K562 (cell line): ENCODE measurements around the gene RNF217. TPM values are rescaled to one million over a fixed set of nuclear protein-coding genes. Genes with fewer than 3 reads are reported as not detected.

ENCODE experiments used
- IFI16 ChIP-seq: fragments of 250-450 bp; sonication (Bioruptor Pico); IDR thresholded peaks from 2 replicates; pipeline ENCODE4 v2.1.2; 2022; ENCODE audit warnings: mild to moderate bottlenecking, inconsistent platforms
- KDM5B ChIP-seq: fragments of 200-600 bp; sonication (generic); IDR thresholded peaks from 2 replicates; pipeline ENCODE4 v1.6.1; 2012; ENCODE audit warnings: low read depth, mild to moderate bottlenecking, moderate library complexity, low read length, control low read depth, inconsistent platforms; ENCODE audit not compliant: insufficient replicate concordance
- NR3C1 ChIP-seq: sonication (generic); formaldehyde crosslinking; IDR thresholded peaks from 2 replicates; pipeline ENCODE4 v1.8.1; 2022; ENCODE audit warnings: missing genetic modification reagents
- RCOR1 ChIP-seq, 2 experiments: IDR thresholded peaks; 2 replicates each; pipeline ENCODE4 v1.6.1; 2012; ENCODE audit warnings: low read depth in 2 of 2, low read length in 2 of 2, borderline replicate concordance in 1 of 2, improper control_type of control experiment in 1 of 2
- SNIP1 ChIP-seq: fragments of 450-650 bp; IDR thresholded peaks from 2 replicates; pipeline ENCODE4 v1.7.1; 2017; ENCODE audit warnings: low read depth, mild to moderate bottlenecking
- ZEB2 ChIP-seq: fragments of 450-650 bp; IDR thresholded peaks from 2 replicates; pipeline ENCODE4 v1.6.1; 2016
- polyA plus RNA-seq, 8 experiments: library from polyadenylated mRNA; depleted of rRNA in 4 of 8; stranded (reverse) in 5 of 8; unstranded in 3 of 8; fragments of >200 nt; fragmentation: Nextera tagmentation in 2 of 8; fragmentation: Illumina TruSeq in 1 of 8; extraction: Ambion mirVana in 2 of 8; extraction: Trizol in 1 of 8; gene quantifications; 2 replicates each; pipeline versions ENCODE4 v1.2.1 to v1.2.3, GENCODE V29; 2011 to 2014; ENCODE audit warnings: inconsistent platforms in 1 of 8, missing spikeins in 1 of 8
- total RNA-seq, 7 experiments: library from RNA; depleted of rRNA in 6 of 7; stranded (reverse); fragments of >200 nt in 6 of 7; fragmentation: Illumina TruSeq in 2 of 7; extraction: Trizol in 2 of 7; gene quantifications; 2 replicates each; pipeline versions ENCODE4 v1.2.1 to v1.2.3, GENCODE V29; 2011 to 2021; ENCODE audit warnings: low replicate concordance in 1 of 7
- TF ChIP-seq, protein P1 (sequence below): sonication (generic); formaldehyde crosslinking; IDR thresholded peaks from 2 replicates; pipeline ENCODE4 v1.8.0; 2023; ENCODE audit warnings: missing genetic modification reagents, mild to moderate bottlenecking, borderline replicate concordance

The RNF217 gene
- total and polyA plus RNA-seq, 9 of the 15 experiments (the other 6 are each of a cell fraction or from before 2014, with no cell fraction given), result 2.9 to 25.6 (median 12.0) TPM

DNA sequence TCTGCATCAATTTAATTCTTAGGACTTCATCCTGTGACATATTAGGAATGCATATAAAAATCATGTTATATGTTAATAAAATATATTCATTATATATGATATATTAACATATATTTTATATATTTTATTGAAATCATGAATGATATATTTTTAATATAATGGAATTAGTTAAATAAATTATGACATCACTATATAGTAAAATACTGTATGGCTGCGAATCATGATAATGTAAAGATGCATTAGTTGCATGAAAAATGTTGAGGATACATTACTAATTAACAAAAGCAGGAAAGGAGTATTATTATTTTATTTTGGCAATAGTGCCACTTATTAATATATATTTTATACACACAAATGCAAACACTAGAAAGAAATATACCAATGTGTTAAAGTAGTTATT lies 8.4 kb upstream of the RNF217 start (continued):
- TF ChIP-seq, protein P1, sequence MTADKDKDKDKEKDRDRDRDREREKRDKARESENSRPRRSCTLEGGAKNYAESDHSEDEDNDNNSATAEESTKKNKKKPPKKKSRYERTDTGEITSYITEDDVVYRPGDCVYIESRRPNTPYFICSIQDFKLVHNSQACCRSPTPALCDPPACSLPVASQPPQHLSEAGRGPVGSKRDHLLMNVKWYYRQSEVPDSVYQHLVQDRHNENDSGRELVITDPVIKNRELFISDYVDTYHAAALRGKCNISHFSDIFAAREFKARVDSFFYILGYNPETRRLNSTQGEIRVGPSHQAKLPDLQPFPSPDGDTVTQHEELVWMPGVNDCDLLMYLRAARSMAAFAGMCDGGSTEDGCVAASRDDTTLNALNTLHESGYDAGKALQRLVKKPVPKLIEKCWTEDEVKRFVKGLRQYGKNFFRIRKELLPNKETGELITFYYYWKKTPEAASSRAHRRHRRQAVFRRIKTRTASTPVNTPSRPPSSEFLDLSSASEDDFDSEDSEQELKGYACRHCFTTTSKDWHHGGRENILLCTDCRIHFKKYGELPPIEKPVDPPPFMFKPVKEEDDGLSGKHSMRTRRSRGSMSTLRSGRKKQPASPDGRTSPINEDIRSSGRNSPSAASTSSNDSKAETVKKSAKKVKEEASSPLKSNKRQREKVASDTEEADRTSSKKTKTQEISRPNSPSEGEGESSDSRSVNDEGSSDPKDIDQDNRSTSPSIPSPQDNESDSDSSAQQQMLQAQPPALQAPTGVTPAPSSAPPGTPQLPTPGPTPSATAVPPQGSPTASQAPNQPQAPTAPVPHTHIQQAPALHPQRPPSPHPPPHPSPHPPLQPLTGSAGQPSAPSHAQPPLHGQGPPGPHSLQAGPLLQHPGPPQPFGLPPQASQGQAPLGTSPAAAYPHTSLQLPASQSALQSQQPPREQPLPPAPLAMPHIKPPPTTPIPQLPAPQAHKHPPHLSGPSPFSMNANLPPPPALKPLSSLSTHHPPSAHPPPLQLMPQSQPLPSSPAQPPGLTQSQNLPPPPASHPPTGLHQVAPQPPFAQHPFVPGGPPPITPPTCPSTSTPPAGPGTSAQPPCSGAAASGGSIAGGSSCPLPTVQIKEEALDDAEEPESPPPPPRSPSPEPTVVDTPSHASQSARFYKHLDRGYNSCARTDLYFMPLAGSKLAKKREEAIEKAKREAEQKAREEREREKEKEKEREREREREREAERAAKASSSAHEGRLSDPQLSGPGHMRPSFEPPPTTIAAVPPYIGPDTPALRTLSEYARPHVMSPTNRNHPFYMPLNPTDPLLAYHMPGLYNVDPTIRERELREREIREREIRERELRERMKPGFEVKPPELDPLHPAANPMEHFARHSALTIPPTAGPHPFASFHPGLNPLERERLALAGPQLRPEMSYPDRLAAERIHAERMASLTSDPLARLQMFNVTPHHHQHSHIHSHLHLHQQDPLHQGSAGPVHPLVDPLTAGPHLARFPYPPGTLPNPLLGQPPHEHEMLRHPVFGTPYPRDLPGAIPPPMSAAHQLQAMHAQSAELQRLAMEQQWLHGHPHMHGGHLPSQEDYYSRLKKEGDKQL (CRISPR knock-in tag), result no peak
- TF ChIP-seq RCOR1 (IDR thresholded peaks at IDR 0.05; ENCODE audit: borderline replicate concordance in 1 of 2, low read depth in 2 of 2, low read length in 2 of 2) (no peak), KDM5B (no peak), SNIP1 (no peak), IFI16 (CRISPR knock-in tag) (no peak), ZEB2 (no peak), NR3C1 (CRISPR knock-in tag) (no peak)
- TF ChIP-seq, all 486 proteins: peak for 0
